ENCODE results near the gene EP300. TPM values are rescaled to one million over a fixed set of nuclear protein-coding genes. Genes with fewer than 3 reads are reported as not detected.

Gene EP300
- total and polyA plus RNA-seq, 2 of the 8 experiments (the other 6 are each of a cell fraction or from before 2014, with no cell fraction given) = 39.5 to 109 TPM

GRCh38 chr22:41052661-41053490, 39.5 kb upstream of the EP300 start (continued):
- TF ChIP-seq CHD7 (IDR thresholded peaks at IDR 0.05; ENCODE audit: insufficient replicate concordance, low read length) = no peak
- no peak for TF ChIP-seq CHD2 (IDR thresholded peaks at IDR 0.05; ENCODE audit: low read length)
- no peak for TF ChIP-seq CBX8 (IDR thresholded peaks at IDR 0.05; ENCODE audit: borderline replicate concordance, low read depth, low read length)
- TF ChIP-seq JUN (IDR thresholded peaks at IDR 0.05; ENCODE audit: low read depth, low read length) = no peak
- no peak for TF ChIP-seq POU5F1 (IDR thresholded peaks at IDR 0.05; ENCODE audit: low read depth, low read length)
- TF ChIP-seq HDAC6 (IDR thresholded peaks at IDR 0.05; ENCODE audit: low read depth, low read length) = no peak
- no peak for TF ChIP-seq KDM4A (IDR thresholded peaks at IDR 0.05; ENCODE audit: low read depth, low read length, severe bottlenecking)
- no peak for TF ChIP-seq SIX5 (IDR thresholded peaks at IDR 0.05; ENCODE audit: low read depth, low read length)
- TF ChIP-seq SRF (IDR thresholded peaks at IDR 0.05; ENCODE audit: low read depth, low read length) = no peak
- TF ChIP-seq POLR2AphosphoS5 (IDR thresholded peaks at IDR 0.05; ENCODE audit: low read depth, low read length) = no peak
- no peak for TF ChIP-seq CTBP2 (IDR thresholded peaks at IDR 0.05; ENCODE audit: borderline replicate concordance, insufficient read depth, insufficient read length, low read length)
